ENCODE results near the gene CENPN.

CENPN gene

DNA sequence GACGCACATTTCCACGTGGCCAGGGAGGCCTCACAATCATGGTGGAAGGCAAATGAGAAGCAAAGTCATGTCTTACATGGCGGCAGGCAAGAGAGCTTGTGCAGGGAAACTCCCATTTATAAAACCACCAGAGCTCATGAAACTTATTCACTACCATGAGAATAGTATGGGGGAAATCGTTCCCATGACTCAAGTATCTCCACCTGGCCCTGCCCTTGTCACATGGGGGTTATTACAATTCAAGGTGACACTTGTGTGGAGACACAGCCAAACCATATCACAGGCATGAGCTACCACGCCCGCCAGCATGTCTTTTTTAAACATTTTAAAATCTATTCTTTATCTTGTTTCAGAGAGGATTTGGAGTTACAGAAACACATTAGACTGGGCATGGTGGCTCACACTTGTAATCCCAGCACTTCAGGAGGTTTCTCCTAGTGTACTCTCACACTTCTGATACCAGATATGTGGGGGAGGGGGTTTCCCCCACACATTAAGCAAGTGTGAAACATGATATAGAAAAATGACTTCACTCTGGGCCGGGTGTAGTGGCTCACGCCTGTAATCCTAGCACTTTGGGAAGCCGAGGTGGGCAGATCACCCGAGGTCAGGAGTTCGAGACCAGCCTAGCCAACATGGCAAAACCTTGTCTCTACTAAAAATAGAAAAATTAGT, 23.1 kb downstream of the CENPN start:
- DNase-seq (ENCODE audit: low read depth in 3 of 3), result no peak

DNA sequence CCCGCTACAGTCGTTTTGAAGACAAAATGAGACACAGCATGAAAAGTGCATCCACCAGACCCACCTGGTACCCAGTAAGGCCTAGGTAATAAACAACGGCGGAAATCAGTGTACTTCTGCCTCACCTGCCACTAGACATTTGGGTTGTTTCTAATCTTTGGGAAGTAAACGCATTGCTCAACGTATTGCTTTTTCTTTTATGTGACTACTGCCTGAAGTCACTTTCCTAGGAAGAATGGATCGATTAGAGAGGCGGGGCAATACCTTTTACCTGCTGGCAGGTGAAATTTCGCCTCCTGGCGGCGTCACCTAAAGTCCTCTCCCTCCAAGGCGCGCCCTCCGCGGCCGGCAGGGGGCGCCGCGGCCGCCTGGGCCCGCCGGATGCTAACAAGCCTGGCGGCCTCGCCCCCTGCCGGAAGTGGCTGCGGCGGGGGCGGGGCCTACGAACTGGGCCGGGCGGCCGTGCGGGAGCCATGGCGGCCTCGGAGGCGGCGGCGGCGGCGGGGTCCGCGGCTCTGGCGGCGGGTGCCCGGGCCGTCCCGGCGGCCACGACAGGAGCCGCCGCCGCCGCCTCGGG, 28.5 kb downstream of the CENPN start, which contains the start of gene ATMIN:
Gene ATMIN, plus strand, starts transcription at position 445 of the 577 bp plus-strand sequence. Its CDS starts 29 bp downstream, at position 474.
- peak; percentile 81 to 82 (median 81) for DNase-seq (ENCODE audit: low read depth in 3 of 3)

DNA sequence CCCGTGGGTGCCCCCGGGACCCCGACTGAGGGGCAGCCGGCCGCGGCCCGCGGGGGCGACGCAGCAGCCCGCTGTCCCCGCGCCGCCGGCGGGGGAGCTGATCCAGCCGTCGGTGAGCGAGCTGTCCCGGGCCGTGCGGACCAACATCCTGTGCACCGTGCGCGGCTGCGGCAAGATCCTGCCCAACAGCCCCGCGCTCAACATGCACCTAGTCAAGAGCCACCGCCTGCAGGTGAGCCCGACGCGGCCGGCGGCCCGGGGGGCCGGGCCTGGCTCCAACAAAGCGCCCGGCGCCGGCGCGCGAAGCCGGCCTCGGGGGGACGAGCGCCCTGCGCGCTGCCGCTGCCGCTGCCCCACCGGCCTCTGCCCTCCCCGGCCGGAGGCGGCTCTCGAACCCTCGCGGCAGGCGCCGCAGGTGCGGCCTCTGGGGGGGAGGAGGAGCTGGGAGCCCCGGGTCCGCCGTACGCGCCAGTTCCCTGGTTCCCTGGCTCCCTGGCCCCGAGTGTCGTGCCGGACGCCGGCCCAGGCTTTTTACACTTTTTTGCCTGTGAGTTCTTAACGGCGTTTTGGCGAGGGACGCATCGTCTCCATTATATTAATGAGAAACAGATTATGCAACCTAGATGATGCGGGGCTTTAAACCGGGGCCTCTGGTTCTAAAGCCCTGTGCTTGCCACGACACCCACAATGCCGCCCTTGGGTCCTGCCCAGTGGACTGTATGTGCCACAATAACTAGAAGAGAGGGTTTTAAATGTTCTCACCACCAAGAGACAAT, 29.1 kb downstream of the CENPN start:
- DNase-seq (ENCODE audit: low read depth in 3 of 3), result peak in 2 of 3 experiments; percentile 7 to 36

DNA sequence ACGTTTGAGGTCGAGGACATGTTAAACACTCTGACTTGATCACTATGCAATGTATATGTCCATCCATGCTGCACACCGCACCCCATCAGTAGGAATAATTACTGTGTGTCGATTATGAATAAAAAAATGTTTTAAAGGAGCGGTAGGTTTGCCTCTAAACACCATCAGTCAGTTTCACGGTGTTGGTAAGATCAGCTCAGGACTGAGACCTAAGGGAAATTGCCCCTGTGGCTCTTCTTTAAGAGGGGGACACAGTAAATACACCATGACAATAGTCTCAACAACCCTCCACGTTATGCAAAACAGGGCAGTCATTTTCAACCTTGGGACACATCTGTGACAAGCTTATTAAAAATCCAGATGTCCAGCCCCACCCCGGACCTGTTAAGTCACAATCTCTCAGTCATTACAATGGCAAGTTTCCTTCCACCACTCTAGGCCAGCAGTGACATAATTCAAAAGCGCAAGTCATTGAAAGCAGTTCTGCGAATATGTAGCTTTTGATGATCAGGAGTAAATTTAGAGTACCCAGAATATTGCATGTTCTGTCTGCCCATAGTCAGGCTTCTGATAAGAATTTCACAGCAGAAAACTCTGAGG, 29.8 kb downstream of the CENPN start:
- DNase-seq (ENCODE audit: low read depth in 3 of 3), result no peak

DNA sequence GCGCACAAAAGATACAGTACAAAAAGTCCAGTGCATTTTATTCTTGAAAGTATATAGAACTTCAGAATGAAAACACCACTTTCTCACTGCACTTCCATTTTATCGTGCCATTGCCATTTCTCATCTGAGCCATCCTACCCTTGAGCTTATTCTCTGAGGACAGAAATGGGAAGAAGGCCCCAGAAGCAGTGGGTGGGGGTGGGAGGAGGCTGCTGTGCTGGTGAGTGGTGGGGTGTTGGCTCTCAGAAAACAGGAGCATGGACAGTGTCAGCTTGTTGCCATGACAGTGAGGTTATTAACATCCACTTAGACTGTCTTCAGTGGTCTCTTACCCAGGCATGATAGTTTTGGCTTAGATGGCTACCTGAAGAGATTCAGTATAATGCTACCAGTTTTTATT, 33.1 kb downstream of the CENPN start:
- no peak for DNase-seq (ENCODE audit: low read depth in 3 of 3)

DNA sequence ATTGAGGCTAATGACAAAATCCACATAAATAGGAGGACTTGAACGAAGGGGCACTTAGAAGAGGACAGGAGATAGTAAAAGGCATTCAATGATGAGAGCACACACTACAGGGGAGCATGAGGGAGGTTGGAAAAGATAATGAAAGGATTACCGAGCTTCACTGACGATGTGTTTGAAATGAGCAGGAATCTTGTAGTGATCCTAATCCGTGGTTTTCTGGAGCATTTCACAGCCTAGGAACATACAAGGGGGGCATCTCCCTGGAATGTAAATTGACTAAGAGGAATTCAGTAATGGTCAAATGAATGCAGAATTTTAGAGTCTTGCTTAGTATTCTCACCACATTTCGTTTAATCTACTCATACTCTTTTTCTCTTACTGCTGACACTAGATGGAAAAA, 33.8 kb downstream of the CENPN start:
- no peak for DNase-seq (ENCODE audit: low read depth in 3 of 3)

DNA sequence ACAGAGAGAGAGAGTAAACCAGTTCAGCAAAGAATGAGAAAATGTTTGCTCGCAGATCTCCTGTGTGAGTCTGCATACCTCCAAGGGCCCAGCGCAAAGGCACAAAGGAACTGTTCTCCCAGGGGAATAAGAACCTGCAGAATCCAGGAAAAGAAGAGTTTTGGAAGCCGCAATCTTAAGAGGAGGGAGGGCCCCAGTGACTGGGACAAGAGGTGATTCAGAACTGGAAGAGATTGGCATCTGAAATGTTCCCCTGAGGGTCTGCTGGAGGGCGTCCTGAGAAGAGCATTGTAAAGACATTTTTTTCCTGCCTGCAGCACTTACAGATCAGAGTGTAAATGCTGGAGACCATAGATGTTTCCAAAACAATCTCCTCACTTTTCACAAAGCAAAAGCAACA, 34.7 kb downstream of the CENPN start:
- DNase-seq (ENCODE audit: low read depth in 3 of 3), result no peak

DNA sequence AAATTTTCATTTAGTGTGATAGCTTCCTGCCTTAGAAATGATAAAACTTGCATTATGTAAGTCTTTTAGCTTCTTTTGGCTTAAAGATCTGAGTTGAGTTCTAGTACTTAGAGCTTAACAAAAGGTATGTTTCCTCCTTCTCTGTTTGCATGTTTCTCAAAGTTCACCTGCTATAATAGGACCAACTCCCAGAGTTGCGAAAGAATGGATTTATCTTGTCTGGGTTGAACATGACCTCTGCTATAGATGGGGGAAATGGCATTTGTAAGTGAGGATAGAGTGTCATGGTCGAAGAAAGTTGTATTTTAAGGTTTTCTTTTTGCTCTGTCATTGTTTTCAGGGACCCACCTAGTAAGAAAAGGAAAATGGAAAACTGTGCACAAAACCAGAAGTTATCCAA, 35.8 kb downstream of the CENPN start:
- no peak for DNase-seq (ENCODE audit: low read depth in 3 of 3)

DNA sequence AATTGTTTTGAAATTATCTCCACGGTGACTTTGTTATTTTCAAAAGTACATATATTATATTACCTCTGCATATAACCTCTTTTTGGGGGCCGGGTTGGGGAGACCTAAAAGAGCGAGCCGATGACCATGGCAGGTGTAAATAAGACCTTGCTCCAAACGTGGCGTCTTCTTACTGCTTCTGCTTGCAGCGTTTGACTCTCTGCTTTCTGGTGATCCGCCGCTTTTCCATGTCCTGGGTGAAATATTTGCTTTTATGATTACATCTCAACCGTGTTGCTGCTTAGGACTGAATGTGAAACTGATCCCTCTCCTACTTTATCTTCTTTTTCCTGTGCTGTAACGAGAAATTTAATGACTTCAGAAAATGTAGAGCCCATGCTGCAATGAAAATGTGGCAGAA, 46.7 kb downstream of the CENPN start:
- DNase-seq (ENCODE audit: low read depth in 3 of 3), result no peak

DNA sequence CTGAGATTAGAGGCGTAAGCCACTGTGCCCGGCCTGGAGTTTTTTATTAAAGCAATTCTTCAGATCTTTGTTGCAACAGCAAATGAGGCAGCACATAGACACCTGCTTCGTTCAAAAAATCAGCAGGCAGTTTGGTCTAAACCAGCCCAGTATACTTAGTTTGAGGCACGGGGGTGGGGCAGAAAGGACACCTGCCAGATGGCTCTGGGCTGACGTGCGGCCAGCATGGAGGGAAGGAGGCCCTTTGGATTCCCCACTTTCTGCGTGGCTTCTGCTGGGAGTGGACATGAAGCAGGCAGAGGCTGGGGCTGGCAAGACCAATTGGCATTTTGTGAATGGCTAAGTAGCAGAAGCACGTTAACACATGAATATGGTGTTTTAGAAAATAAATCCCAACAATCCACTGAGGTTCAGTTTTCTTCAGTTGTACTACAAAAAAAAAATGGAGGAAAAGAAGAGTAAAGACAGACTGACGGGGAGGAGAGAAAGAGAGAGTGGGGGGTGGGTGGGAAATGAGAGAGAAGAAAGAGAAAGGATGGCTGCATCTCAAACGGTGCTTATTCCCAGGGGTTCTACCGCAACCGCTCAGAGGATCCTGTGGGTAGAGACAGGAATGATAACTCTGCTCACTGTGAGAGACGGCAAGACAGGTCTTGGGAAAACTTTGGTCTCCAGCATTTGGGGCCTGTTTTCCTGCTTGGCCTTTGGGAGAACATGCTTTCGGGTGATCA, 53.7 kb downstream of the CENPN start:
- DNase-seq (ENCODE audit: low read depth in 3 of 3), result no peak

DNA sequence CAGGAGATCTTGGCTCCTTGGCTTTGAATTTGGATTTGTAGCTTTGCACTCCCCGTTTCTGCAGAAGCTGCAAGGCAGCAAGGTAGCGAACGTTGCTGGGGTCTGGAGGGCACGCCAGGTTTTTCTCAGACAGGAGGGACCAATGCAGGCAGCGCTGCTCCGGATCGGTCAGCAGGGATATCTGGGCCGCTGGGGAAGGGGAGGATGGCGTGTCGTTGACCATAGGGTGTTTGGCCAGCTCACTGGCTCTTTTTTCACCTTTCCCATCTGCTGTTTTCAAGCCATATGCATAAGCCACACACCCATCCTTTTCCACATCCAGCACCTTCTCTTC, 54.3 kb downstream of the CENPN start:
- no peak for DNase-seq (ENCODE audit: low read depth in 3 of 3)

DNA sequence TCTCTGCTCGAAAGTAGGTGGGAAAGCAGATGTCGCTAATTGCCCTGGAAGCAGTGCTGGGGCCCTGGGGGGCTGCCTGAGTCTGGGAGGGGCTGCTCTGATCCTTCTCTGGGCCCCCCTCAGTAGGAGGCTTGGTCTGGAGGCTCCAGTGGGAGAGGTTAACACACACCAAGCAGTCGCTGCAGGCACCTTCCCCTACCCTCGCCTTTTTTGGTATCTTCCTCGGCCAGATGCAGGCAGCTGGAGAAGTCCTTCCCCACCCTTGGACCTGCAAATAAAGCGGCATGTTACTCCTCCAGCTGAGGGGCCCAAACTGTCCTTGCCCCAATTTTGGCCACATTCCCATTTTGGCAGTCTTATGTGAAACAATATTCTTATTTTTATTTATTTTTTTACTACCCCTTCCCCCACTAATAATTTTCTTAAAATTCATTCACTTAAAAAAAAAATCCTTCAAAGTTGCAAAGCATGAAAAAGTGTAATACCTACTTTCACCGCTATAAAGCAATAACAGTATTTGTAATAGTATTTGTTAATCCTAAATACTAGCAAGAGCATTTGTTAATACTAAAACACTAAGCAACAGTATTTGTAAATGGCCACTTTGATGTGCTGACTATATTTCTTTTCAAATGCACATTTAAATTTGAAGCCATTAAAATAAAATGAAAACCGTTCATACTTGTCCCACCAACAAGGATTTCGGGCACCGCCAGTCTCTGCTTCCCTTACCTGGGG, 55.0 kb downstream of the CENPN start:
- DNase-seq (ENCODE audit: low read depth in 3 of 3), result no peak

DNA sequence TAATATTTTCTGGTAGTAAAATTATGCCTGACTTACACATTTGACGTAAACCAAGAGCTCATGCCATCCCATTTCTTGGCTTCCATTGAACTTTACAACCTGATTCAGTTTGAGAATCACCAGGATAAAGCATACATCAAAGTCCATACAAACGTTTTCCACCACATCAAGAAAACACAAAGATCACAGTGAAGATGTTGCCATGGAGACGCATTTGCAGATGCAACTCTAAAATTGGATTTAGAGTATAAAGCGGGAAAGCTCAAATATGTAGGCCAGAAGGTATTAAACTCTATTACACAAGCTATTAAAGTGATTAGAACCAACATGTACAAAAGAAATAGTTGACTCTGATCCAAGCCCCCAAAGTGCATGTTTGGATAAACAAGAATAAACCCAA, 59.7 kb downstream of the CENPN start:
- no peak for DNase-seq (ENCODE audit: low read depth in 3 of 3)

DNA sequence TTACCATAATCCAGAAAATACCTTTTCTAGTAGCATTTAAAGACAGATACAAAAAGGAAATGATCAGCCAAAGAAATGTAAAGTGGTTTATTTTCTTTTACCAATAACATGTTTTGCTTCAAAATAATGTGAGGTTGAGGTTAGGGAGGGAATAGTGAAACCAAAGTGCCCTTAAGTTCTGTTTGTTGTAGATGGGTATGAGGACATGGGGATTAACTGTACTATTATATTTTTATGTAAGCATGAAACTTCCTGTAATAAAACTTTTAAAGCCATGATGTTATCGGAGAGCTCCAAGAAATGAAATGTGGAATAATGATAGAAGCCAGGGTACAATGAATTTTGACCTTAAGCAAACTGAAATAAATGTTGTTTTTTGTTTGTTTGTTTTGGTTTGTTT, 60.2 kb downstream of the CENPN start:
- DNase-seq (ENCODE audit: low read depth in 3 of 3), result no peak

DNA sequence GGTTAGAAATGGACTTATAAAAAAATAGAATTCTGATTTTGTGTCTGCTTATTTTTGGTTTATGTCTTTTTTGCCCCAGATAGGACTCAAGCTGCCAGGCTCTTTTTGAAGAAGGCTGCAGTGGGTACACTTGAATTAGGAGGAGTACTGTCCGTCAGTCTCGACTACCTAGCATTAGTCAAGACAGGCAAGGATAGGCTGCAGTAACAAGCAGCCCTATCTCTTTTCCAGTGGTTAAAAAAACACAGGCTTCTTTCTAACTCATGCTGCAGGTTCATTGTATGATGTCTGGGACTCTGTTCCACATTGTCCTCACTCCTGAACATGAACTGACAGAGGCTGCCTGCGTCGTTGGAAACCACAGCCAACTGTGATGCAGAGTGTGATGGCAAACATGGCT, 62.0 kb downstream of the CENPN start:
- no peak for DNase-seq (ENCODE audit: low read depth in 3 of 3)

DNA sequence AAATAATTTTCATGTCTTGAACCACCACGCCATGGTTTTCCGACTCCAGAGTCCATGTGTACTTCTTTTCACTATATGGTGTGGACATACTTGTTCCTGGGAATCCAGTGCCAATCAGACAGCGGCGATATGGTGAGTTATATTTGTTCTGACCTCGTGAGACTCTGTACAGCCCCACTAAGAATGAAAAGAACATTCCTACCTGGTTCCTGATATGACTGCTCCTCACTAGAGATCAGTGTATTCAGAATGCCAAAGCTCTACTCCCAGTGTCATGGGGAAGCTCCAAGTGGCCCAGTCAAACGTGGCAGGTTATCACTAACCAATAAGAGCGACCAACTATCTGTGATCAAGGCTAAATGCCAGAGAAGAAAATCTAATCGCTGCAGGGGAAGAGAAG, 64.0 kb downstream of the CENPN start:
- DNase-seq (ENCODE audit: low read depth in 3 of 3), result no peak

DNA sequence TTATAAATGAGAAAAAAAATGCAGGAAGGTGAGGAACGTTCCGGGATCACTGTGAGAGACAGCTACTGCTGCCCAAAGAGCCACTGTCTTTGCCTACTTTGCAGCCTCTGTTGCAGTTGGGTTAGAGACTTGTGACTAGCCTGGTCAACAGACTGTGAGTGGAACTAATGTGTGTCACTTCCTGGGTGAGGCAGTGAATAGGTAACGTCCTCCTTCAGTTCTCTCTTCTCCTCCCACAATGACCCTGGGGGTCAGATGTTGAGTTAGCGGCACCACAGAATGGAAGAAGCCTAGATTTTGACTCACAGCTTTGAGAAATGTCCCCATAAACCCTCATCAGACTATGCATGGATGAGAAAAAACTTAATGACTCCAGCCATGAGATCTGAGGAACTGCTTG, 64.8 kb downstream of the CENPN start:
- DNase-seq (ENCODE audit: low read depth in 3 of 3), result no peak

DNA sequence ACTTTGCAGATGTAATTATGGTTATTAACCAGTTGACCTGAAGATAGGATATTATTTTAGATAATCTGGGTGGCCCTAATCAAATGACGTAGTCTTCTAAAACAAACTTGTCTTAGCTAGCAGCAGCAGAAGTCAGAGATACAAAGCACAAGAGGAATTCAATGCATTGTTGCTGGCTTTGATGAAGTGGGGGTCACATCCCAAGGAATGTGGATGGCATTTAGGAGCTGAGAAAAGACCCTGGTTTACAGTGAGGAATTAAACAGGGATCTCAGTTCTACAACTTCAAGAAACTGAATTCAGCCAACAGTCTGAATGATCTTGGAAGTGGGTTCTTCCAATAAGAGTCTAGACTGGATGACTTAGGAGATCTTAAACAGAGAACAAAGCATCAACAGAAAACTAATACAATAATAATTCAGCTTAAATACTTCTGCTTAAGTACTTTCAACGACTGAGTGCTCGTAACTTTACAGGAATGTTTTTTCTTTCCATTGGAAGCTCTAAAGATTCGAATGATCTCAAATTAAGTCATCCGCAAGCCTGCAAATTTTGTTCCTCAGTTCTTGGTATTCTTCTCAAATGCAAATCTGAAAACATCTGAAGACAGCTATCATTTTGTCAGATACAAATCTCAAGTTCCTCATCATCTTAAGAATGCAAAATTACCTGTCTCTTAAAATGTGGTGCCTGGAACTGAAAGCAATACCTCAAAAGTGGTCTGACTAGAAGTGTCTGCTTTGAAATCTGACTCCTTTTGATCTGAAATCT, 66.7 kb downstream of the CENPN start:
- no peak for DNase-seq (ENCODE audit: low read depth in 3 of 3)

DNA sequence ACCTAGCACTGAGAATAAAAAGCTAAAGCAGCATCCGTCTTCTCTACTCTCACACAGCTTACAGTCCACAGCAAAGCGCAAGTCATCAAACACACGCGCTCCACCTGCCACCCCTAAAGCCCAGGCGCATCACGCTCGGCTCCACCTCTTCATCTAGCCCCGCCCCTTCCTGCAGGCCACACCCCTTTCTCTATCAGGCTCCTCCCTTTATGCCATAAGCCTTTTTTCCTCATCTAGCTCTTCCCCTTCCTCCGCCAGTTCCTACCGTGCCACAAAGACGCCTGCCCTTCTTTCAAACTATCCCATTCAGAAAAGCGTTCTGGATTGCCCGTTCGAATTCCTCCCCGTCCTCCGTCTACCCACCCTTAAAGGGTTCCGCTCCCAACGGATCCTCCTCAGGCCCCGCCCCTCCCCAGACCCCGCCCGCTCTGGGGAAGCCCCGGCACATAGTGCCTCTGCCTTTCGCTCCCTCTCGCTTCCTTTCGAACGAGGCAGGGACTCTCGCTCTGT, 69.6 kb downstream of the CENPN start:
- peak; percentile 88 to 93 (median 92) for DNase-seq (ENCODE audit: low read depth in 3 of 3)
